ENCODE results near the gene HIVEP3. TPM values are rescaled to one million over a fixed set of nuclear protein-coding genes. Genes with fewer than 3 reads are reported as not detected.

HIVEP3 gene
- total RNA-seq, 3 donors from 2014 or later, result 107 to 117 (median 114) TPM

DNA sequence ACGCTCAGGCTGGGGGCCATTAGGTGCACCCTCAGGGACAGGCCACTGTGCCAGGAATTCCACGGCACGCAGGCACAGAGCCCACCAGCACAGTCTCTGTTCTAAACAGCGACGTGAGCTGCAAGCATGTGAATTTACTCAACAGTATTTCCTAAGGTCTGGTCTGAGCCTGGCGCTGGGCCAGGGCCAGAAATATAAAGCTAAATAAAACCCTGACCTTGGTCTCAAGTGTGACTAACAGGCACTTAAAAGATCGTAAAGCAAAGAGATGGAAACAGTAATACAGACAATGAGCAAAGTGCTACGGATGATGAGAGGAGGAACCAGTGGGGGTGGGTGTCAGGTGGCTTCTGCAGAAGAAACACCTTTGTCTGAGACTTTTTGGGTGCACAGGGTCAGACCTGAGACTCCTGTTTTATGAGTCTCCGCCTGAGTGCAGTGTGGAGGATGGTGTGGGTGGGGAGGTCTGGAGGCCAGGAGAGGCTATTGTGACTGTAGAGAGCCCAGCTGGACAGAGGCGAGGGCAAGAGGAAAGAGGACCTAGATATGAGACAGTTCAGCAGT lies 380.9 kb downstream of the HIVEP3 start:
- no peak for DNase-seq
- Mint-ChIP-seq H3K4me3 (no peak overlapping the region), H3K9me3 (no peaks in the 10 kb centered on the region), H3K4me1 (ENCODE audit: low read depth) (peaks cover 11% of the 10 kb centered on the region), H3K36me3 (ENCODE audit: insufficient read depth) (peaks cover 60% of the 10 kb centered on the region), H3K27me3 (ENCODE audit: low read depth) (no peaks in the 10 kb centered on the region)
- ATAC-seq, result no peak

DNA sequence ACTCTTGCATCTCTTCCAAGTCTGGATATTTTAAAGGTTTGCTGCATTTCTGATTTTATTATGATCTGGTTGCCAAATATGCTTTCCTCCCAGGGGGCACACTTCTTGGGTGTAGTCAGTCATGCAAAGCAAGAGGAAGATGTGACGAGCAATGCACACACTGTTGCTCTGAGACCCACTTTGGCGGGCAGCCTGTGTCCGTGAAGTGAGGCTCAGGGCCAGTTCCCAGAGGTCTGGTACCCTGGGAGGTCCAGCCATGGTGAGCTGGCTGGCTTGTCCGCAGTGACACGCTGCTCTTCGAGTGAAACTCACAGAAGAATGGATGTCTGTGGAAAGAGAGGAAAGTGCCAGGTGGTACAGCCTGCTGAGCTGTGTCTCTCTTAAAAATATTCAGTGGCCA lies 381.5 kb downstream of the HIVEP3 start:
- no peaks in the 10 kb centered on the region for H3K27me3 Mint-ChIP-seq (ENCODE audit: low read depth)
- H3K4me1 Mint-ChIP-seq (ENCODE audit: low read depth), result peaks cover 9% of the 10 kb centered on the region
- H3K4me3 Mint-ChIP-seq, result no peak overlapping the region
- DNase-seq (no peak), ATAC-seq (no peak)
- peaks cover 60% of the 10 kb centered on the region for H3K36me3 Mint-ChIP-seq (ENCODE audit: insufficient read depth)
- H3K9me3 Mint-ChIP-seq, result no peaks in the 10 kb centered on the region

DNA sequence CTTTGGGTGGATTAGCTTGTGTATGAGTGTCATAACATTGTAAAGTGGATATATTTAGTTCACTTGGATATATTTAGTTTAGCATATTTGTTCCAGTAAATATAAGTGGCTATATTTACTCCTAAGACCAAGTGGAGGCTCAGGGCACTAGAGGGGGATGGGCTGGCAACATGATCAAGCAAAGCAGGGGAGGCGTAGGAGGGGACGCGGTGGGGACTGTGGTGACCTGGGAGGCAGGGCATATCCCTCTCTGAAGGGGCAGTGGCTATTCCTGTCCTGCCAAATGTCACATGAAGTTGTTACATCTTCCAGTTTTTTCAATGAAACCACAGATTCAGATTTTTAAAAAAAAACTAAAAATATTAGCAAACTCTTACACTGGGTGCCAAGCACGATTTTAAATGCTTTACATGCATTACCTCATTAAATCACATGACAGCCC lies 382.3 kb downstream of the HIVEP3 start:
- H3K4me3 Mint-ChIP-seq, result no peak overlapping the region
- DNase-seq, result no peak
- H3K4me1 Mint-ChIP-seq (ENCODE audit: low read depth), result peaks cover 7% of the 10 kb centered on the region
- H3K27me3 Mint-ChIP-seq (ENCODE audit: low read depth), result no peaks in the 10 kb centered on the region
- peaks cover 53% of the 10 kb centered on the region for H3K36me3 Mint-ChIP-seq (ENCODE audit: insufficient read depth)
- no peaks in the 10 kb centered on the region for H3K9me3 Mint-ChIP-seq
- no peak for ATAC-seq

DNA sequence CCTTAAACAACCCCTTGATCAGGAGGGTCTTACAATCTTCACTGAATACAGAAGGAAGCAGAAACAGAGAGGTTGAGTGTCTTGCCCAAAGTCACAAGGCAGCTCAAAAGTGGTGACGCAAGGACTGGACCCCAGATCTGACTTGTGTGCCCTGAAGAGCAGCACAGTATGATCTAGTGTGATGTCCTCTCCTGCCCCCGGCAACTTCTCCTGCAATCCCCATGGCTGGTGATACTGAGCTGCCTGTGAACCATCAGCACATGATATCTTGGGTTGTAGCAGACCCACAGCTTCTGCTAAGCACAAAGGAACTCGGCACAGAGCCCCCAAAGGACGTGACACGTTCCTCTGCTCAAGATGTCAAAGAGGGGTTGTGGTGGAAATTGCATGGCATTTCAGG lies 383.0 kb downstream of the HIVEP3 start:
- Mint-ChIP-seq H3K4me1 (ENCODE audit: low read depth) (peaks cover 4% of the 10 kb centered on the region), H3K9me3 (no peaks in the 10 kb centered on the region), H3K27me3 (ENCODE audit: low read depth) (no peaks in the 10 kb centered on the region), H3K36me3 (ENCODE audit: insufficient read depth) (peaks cover 51% of the 10 kb centered on the region), H3K4me3 (no peak overlapping the region)
- ATAC-seq, result no peak
- no peak for DNase-seq

DNA sequence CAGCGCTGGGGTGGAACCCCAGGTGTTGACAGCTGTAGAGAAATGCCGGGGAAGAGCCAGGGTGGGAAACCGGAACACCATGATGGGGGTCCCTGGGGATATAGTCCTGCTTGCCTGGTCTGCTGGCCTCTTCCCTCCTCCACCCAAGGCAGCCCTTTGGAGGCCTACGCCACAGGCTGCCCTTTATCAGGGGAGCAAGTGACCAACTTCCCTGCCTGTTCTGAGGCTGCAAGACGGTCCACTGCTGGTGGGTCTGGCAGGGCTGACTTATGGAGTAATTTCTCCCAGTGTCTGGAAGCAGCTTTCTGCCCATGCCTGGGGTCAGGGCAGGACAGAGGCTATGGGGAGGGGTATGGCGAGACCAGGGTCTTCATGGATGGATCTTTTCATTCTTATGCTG lies 383.4 kb downstream of the HIVEP3 start:
- ATAC-seq (no peak), DNase-seq (peak; percentile 2)
- Mint-ChIP-seq H3K27me3 (ENCODE audit: low read depth) (no peaks in the 10 kb centered on the region), H3K36me3 (ENCODE audit: insufficient read depth) (peaks cover 51% of the 10 kb centered on the region), H3K4me1 (ENCODE audit: low read depth) (peaks cover 4% of the 10 kb centered on the region), H3K4me3 (no peak overlapping the region), H3K9me3 (no peaks in the 10 kb centered on the region)

DNA sequence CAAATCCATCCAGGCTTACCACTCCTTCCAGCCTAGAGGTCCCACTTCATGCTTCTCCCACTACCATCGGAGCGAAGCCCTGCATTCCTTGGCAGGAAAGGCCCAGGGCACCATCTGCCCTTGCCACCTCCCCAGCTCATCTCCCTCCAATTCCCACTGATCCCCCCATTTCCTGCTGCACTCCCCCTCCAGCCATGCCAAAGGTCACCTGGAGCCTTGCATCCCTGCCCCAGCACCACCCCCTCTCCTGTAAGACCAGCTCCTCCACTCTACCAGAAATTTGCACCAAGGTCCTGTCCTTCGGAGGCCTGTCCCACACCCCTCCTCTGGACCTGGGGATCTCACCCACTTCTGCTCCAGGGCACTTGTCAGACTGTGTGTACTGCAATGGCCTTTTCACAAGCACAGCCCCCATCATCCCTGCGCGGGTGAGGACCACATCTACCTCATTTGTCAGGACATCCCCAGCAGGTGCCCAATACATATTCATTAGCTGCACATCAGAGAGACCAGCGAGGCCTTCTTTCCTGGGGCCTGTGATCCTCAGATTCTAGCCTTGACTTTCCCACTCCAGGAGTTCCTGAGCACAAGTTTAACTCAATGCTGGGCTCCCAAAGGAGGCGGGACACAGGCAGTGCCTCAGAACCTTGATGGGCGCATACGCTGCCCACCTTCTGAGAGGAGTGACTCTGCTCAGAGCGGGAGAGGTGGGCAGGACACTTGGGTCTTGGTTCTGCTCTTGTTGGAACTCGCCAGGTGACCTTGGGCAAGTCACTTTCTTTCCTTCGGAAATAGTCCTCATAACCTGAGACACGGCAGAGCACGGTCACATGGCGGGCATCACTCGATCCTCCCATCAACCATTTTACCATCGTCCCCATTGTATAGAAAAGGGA lies 384.3 kb downstream of the HIVEP3 start:
- Mint-ChIP-seq H3K36me3 (ENCODE audit: insufficient read depth) (peaks cover 48% of the 10 kb centered on the region), H3K4me3 (no peak overlapping the region), H3K4me1 (ENCODE audit: low read depth) (peaks cover 4% of the 10 kb centered on the region), H3K9me3 (no peaks in the 10 kb centered on the region), H3K27me3 (ENCODE audit: low read depth) (no peaks in the 10 kb centered on the region)
- DNase-seq, result peak; percentile 3
- ATAC-seq, result no peak

DNA sequence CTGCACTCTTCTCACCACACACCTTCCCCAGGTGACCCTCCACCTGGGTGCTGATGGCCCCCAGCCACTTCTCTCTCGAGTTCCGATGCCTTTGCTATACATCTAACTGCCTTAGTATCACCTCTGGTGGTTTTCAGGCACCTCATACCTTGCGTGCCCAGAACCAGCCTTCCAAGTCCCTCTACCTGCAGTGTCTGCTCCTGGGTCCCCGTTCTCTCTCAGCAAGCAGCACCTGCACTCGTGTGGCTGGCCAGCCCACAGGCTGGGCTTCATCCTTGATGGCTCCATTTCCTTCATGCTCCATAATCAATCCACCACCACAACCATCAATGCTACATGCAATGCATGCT lies 385.0 kb downstream of the HIVEP3 start:
- H3K27me3 Mint-ChIP-seq (ENCODE audit: low read depth), result no peaks in the 10 kb centered on the region
- H3K9me3 Mint-ChIP-seq, result no peaks in the 10 kb centered on the region
- peaks cover 44% of the 10 kb centered on the region for H3K36me3 Mint-ChIP-seq (ENCODE audit: insufficient read depth)
- H3K4me3 Mint-ChIP-seq, result no peak overlapping the region
- peaks cover 4% of the 10 kb centered on the region for H3K4me1 Mint-ChIP-seq (ENCODE audit: low read depth)
- ATAC-seq, result no peak
- DNase-seq, result no peak

DNA sequence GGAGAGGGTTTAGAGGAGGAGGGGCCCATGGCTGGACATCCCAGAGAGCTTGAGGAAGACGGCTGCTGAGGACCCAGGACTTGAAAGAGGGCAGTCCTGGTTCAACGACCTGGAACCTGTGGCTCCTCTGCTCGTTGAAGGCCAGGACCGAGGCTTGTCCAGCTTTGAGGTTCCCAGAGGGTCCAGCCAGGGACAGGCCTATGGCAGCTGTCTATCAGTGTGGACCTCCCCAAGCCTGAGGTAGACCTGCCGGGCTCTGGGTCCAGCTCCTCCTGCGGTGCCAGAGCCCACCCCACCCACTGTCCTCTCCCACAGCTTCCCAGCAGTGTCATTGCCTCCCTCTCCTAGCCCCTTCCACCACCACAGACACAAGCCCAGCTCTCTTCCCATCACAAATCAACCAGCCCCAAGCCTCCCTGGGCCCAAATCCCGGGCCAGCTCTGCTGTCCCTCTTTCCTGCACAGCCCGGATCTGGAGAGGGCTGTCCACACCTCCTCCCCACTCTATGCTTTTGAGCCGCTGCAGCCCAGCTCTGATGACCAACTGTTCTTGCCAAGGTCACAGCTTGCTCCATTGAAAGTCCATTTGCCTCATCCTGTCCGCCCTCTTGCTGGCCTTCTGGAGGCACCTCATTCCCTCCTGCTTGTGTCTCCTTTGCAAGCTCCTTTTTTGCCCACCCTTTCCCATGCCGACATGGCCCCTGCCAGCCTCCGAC lies 385.5 kb downstream of the HIVEP3 start:
- Mint-ChIP-seq H3K36me3 (ENCODE audit: insufficient read depth) (peaks cover 43% of the 10 kb centered on the region), H3K4me1 (ENCODE audit: low read depth) (peaks cover 4% of the 10 kb centered on the region), H3K4me3 (no peak overlapping the region), H3K9me3 (no peaks in the 10 kb centered on the region), H3K27me3 (ENCODE audit: low read depth) (no peaks in the 10 kb centered on the region)
- DNase-seq (peak; percentile 3), ATAC-seq (no peak)

DNA sequence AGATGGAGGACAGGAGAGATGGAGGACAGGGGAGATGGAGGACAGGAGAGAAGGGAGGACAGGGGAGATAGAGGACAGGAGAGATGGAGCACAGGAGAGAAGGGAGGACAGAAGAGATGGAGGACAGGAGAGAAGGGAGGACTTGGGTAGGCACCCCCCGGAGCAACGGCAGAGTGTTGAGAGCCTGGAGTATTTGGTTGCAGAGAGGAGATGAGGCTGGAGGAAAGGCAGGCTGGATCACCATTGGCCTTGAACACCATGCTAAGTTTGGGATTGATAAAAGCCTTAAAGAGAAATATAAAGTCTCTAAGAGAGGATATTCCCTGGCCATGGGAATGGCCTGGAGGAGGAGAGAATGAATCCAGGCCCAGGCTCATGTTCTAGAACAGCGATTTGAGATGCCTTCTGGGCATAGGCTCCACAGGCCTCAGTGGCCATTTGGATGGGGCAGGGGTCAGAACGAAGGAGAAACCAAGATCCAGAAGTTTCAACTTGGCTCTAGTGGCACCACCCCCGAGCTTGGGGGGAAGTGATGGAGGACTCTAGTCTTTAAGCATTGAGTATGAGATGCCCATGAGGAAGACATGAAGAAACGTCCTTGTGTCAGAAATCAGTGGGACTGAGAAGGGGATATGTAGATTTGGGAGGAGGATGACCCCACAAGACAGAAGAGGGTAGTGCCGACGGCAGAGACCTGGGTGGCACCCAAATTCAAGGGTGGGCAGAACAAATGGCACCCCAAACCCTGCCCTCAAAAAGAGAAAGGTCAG lies 386.3 kb downstream of the HIVEP3 start:
- Mint-ChIP-seq H3K36me3 (ENCODE audit: insufficient read depth) (peaks cover 36% of the 10 kb centered on the region), H3K9me3 (no peaks in the 10 kb centered on the region), H3K27me3 (ENCODE audit: low read depth) (no peaks in the 10 kb centered on the region), H3K4me1 (ENCODE audit: low read depth) (peaks cover 3% of the 10 kb centered on the region), H3K4me3 (no peak overlapping the region)
- DNase-seq (no peak), ATAC-seq (no peak)

DNA sequence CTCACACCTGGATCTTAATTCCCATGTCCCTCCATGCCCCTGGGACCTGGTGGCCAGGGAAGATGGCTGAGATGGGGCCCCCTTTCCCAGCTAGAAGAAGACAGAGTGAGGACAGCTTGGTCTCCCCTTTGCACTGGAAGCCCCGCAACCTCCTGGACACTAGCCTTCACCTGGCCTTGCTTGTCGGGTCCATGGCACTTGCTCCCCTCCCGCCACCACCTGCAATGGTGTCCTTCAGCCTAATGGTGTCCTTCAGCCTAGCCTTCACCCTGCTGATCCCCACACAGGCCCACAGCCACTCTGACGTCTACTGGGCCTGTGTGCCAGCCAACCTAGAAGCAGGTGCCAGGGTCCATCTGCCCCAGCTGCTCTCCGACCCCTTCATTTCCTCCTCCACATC lies 388.3 kb downstream of the HIVEP3 start:
- no peak for ATAC-seq

DNA sequence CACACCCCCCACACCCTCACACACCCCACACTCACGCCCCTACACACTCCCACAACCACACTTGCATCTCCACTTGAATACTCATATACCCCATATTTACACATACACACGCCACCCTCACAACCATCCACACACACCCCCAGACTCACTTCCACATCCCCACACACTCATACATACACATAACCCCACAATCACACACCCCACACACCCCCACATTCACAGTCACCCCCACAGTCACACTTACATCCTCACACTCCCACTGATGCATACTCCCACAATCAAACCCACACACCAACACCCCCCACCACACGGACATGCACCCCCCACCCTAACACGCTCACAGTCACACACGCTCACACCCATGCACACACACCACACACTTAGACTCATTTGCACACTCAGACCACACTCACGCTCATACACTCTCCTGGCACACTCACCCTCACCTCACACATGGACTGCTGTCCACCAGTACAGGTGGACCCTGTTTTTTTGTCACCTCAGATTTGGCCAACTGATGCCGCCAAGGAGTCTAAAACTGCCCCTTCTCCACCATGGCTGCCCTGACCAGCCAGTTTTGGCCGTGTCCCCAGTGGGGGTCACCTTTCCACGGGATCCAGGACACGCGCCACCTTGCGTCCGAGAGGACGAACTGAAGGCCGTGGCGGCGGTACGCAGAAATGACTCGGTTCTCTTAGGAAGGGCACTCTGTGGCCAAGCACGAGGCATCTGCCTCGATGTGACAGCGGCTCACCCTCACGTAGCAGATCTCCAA lies 388.9 kb downstream of the HIVEP3 start:
- DNase-seq, result no peak

More for the DNA sequence above, 388.3 kb downstream of the HIVEP3 start:
- no peaks in the 10 kb centered on the region for H3K9me3 Mint-ChIP-seq
- H3K27me3 Mint-ChIP-seq (ENCODE audit: low read depth), result no peaks in the 10 kb centered on the region
- DNase-seq, result no peak
- H3K36me3 Mint-ChIP-seq (ENCODE audit: insufficient read depth), result peaks cover 21% of the 10 kb centered on the region
- no peaks in the 10 kb centered on the region for H3K4me1 Mint-ChIP-seq (ENCODE audit: low read depth)
- H3K4me3 Mint-ChIP-seq, result no peak overlapping the region

DNA sequence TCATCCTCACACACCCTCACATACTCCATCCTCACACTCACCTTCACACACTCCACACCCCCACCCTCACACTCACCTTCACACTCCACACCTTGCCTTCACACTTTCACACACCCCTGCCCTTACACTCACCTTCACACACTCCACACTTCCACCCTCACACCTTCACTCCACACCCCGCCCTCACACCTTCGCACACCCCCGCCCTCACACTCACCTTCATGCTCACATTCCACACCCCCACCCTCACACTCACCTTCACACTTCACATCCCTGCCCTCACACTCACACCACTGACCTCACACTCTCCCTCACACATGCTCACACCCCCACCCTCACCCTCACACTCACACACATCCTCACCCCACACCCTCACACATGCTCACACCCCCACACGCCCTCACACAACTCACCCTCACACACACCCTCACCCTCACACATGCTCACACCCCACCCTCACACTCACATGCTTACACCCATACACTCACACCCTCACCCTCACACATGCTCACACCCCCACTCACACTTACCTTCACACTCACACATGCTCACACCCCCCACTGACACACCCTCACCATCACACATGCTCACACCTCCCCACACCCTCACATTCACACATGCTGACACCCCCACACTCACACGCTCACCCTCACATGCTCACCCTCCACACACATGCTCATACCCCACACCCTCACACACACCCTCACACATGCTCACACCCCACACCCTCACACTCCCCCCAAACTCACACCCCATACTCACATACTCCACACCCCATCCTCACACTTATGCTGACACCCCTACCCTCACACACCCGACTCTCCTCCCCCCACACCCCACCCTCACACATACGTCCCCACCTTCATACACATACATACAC lies 389.8 kb downstream of the HIVEP3 start:
- peaks cover 23% of the 10 kb centered on the region for H3K36me3 Mint-ChIP-seq (ENCODE audit: insufficient read depth)
- H3K4me1 Mint-ChIP-seq (ENCODE audit: low read depth), result no peaks in the 10 kb centered on the region
- no peaks in the 10 kb centered on the region for H3K9me3 Mint-ChIP-seq
- no peak overlapping the region for H3K4me3 Mint-ChIP-seq
- no peak for ATAC-seq
- no peak for DNase-seq
- no peaks in the 10 kb centered on the region for H3K27me3 Mint-ChIP-seq (ENCODE audit: low read depth)

More for the DNA sequence above, 388.9 kb downstream of the HIVEP3 start:
- no peak overlapping the region for H3K4me3 Mint-ChIP-seq
- no peaks in the 10 kb centered on the region for H3K4me1 Mint-ChIP-seq (ENCODE audit: low read depth)
- H3K27me3 Mint-ChIP-seq (ENCODE audit: low read depth), result no peaks in the 10 kb centered on the region
- peaks cover 24% of the 10 kb centered on the region for H3K36me3 Mint-ChIP-seq (ENCODE audit: insufficient read depth)
- H3K9me3 Mint-ChIP-seq, result no peaks in the 10 kb centered on the region
- ATAC-seq, result no peak

DNA sequence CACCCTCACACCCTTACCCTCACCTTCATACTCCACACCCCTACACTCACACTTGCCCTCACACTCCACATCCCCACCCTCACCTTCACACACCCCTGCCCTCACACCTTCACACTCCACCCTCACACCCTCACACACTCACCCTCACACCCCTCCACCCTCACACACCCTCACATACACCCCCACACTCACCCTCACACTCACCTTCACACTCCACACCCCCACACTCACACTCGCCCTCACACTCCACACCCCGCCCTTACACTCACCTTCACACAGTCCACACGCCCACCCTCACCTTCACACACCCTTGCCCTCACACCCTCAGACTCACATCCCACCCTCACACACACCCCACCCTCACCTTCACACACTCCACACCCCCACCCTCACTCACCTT lies 390.6 kb downstream of the HIVEP3 start:
- Mint-ChIP-seq H3K36me3 (ENCODE audit: insufficient read depth) (peaks cover 20% of the 10 kb centered on the region), H3K4me1 (ENCODE audit: low read depth) (no peaks in the 10 kb centered on the region), H3K27me3 (ENCODE audit: low read depth) (no peaks in the 10 kb centered on the region), H3K9me3 (no peaks in the 10 kb centered on the region), H3K4me3 (no peak overlapping the region)
- DNase-seq, result no peak
- no peak for ATAC-seq

Data from activated T-cell treated with anti-CD3 and anti-CD28 coated beads, Interleukin-2, amount 50 U/mL, for 4 hours (primary cell).